OCI-LY3 (cell line): Measurements from ENCODE around the gene LRP1-AS.

ENCODE experiments used
- H2AFZ ChIP-seq: fragments of 200-600, 300-600 bp; shearing (Covaris generic); 2 replicates; pipeline ENCODE4 v1.6.0; 2014; ENCODE audit warnings: antibody characterized with exemption, low read depth, low read length
- H3K27ac ChIP-seq: fragments of 200-600, 300-600 bp; sonication (generic); 2 replicates; pipeline ENCODE4 v1.5.1; 2014; ENCODE audit warnings: mild to moderate bottlenecking, low read length, moderate library complexity, mixed read lengths
- H3K27me3 ChIP-seq: fragments of 200-600, 300-600 bp; sonication (generic); 2 replicates; pipeline ENCODE4 v1.6.1; 2014; ENCODE audit warnings: low read depth, low read length, mixed read lengths
- H3K36me3 ChIP-seq: fragments of 200-600, 300-600 bp; sonication (generic); replicated peaks from 2 replicates; pipeline ENCODE3; 2014; ENCODE audit warnings: low read depth, low read length, mixed read lengths
- H3K4me1 ChIP-seq: fragments of 300-600, 200-600 bp; sonication (generic); 2 replicates; pipeline ENCODE4 v1.6.1; 2014; ENCODE audit warnings: low read length, mixed read lengths
- H3K4me2 ChIP-seq: fragments of 200-600, 300-600 bp; sonication (generic); 2 replicates; pipeline ENCODE4 v1.6.1; 2014; ENCODE audit warnings: low read length, mixed read lengths
- H3K4me3 ChIP-seq: fragments of 300-600, 200-600 bp; sonication (generic); 2 replicates; pipeline ENCODE4 v1.5.1; 2014; ENCODE audit warnings: antibody characterized with exemption, mild to moderate bottlenecking, low read length, moderate library complexity
- H3K79me2 ChIP-seq: fragments of 300-600, 200-600 bp; shearing (Covaris generic); 2 replicates; pipeline ENCODE4 v1.6.1; 2014; ENCODE audit warnings: mild to moderate bottlenecking, low read length, mixed read lengths
- H3K9ac ChIP-seq: fragments of 300-600, 200-600 bp; shearing (Covaris generic); 2 replicates; pipeline ENCODE4 v1.6.0; 2014; ENCODE audit warnings: mild to moderate bottlenecking, low read length, moderate library complexity
- H3K9me3 ChIP-seq: fragments of 200-600, 300-600 bp; shearing (Covaris generic); 2 replicates; pipeline ENCODE4 v1.6.1; 2014; ENCODE audit warnings: low read length, mixed read lengths; ENCODE audit not compliant: insufficient read depth
- H4K20me1 ChIP-seq: fragments of 200-600, 300-600 bp; sonication (generic); 2 replicates; pipeline ENCODE4 v1.6.1; 2016; ENCODE audit warnings: low read length, mixed read lengths; ENCODE audit not compliant: insufficient read depth
- EZH2phosphoT487 ChIP-seq: fragments of 200-600 bp; shearing (Covaris generic); IDR thresholded peaks from 2 replicates; pipeline ENCODE4 v1.6.1; 2018; ENCODE audit warnings: antibody characterized with exemption, mixed run types, low read depth
- TF ChIP-seq, protein P1 (sequence below): fragments of 200-600, 300-600 bp; sonication (generic); IDR thresholded peaks from 2 replicates; pipeline ENCODE4 v1.5.1; 2014; ENCODE audit warnings: antibody characterized with exemption, low read length, low read depth

The LRP1-AS gene

DNA sequence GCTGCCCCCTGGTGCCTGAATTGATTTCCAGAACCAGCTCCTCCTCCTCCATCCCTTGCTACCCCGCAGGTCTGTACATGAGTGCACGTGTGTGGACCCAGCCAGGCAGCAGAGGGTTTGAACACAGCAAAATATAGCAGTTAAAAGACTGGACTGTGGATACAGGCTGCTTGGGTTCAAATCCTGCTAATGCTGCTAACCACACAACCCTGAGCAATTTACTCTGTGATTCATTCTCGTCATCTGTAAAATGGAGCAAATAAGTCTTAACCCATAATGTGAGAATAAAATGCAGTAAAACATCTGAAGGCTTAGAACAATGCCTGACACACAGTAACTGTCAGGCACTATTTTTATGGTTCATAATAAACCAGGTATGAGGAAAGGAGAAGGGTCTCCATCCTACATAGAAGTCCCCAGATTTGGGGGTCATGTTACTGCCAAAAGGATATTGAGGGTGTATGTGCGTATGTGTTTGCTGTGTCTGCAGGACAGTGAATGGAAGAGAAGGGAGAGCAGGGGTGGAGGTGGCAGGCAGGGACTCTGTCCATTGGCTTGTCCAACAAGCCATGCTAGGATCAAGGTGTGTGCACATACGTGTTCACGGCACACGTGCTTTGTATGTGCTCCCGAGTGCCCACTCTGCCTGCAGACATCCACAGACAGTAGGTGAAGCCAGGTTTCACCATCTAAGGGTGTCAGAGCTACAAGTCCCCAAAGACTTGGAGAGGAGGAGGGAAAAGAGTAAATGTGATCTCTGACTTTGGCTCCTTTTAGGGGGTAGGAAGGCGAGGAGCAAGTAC lies 34.7 kb downstream of the LRP1-AS start:
- Histone ChIP-seq H3K79me2 (peaks cover 43% of the 10 kb centered on the region), H3K9ac (peak overlapping the region; percentile 99), H3K4me2 (peak overlapping the region; percentile 96), H3K4me1 (peaks cover 15% of the 10 kb centered on the region), H2AFZ (peak overlapping the region; percentile 9; the same call in 1 of the 2 replicates), H3K9me3 (no peaks in the 10 kb centered on the region), H3K4me3 (peak overlapping the region; percentile 88), H3K36me3 (peaks cover 19% of the 10 kb centered on the region), H4K20me1 (peaks cover 22% of the 10 kb centered on the region), H3K27ac (peak overlapping the region; percentile 96), H3K27me3 (no peaks in the 10 kb centered on the region)
- TF ChIP-seq, protein P1, sequence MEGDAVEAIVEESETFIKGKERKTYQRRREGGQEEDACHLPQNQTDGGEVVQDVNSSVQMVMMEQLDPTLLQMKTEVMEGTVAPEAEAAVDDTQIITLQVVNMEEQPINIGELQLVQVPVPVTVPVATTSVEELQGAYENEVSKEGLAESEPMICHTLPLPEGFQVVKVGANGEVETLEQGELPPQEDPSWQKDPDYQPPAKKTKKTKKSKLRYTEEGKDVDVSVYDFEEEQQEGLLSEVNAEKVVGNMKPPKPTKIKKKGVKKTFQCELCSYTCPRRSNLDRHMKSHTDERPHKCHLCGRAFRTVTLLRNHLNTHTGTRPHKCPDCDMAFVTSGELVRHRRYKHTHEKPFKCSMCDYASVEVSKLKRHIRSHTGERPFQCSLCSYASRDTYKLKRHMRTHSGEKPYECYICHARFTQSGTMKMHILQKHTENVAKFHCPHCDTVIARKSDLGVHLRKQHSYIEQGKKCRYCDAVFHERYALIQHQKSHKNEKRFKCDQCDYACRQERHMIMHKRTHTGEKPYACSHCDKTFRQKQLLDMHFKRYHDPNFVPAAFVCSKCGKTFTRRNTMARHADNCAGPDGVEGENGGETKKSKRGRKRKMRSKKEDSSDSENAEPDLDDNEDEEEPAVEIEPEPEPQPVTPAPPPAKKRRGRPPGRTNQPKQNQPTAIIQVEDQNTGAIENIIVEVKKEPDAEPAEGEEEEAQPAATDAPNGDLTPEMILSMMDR = peak; percentile 93
- TF ChIP-seq EZH2phosphoT487 = no peak

DNA sequence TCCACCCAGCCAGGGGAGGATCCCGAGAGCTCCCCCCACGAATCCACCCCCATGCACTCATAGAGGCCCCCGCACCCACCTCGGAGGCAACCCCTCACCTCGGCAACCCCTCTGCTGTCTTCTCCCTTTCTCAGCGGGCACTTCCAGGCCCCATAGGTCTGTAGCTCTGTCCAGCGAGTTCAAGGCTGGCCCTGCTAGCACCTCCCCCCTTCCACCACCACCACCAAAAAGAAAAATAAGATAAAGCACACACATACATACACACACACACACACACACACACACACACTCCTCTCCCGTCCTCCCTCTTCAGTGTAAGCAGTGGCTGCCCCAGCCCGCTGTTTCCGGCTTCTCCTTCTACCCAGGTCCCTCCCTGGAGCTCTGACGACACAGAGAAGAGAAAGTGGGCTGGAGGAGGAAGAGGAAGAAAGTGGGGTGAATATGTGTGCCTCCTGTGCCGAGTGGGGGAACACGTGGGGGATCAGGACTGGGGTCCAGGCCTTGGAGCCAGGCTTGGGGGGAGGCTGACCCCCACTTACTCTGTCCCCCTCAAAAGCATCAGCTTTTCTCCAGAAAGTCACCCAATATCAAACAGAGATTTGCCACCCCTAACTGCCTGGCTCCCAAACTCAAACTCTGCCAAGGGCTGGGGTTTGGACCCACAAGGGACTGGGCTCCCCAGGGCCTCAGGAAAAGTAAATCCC lies 36.2 kb downstream of the LRP1-AS start, which contains the start of gene STAT6:
Gene STAT6, minus strand, starts transcription at position 332 of the 704 bp plus-strand sequence. CDS start 3,084 bp downstream, outside the sequence.
- Histone ChIP-seq H3K4me1 (peaks cover 15% of the 10 kb centered on the region), H3K4me3 (peak within 1 kb of the TSS; percentile 88), H3K79me2 (peaks cover 58% of the 10 kb centered on the region), H3K27me3 (no peaks in the 10 kb centered on the region), H2AFZ (peak within 1 kb of the TSS; percentile 62; the same call in 1 of the 2 replicates), H3K9me3 (no peaks in the 10 kb centered on the region), H4K20me1 (peaks cover 32% of the 10 kb centered on the region), H3K36me3 (peaks cover 34% of the 10 kb centered on the region), H3K27ac (peak within 1 kb of the TSS; percentile 96), H3K4me2 (peak within 1 kb of the TSS; percentile 96), H3K9ac (peak within 1 kb of the TSS; percentile 99)
- TF ChIP-seq, protein P1 = no peak
- TF ChIP-seq EZH2phosphoT487 = no peak

DNA sequence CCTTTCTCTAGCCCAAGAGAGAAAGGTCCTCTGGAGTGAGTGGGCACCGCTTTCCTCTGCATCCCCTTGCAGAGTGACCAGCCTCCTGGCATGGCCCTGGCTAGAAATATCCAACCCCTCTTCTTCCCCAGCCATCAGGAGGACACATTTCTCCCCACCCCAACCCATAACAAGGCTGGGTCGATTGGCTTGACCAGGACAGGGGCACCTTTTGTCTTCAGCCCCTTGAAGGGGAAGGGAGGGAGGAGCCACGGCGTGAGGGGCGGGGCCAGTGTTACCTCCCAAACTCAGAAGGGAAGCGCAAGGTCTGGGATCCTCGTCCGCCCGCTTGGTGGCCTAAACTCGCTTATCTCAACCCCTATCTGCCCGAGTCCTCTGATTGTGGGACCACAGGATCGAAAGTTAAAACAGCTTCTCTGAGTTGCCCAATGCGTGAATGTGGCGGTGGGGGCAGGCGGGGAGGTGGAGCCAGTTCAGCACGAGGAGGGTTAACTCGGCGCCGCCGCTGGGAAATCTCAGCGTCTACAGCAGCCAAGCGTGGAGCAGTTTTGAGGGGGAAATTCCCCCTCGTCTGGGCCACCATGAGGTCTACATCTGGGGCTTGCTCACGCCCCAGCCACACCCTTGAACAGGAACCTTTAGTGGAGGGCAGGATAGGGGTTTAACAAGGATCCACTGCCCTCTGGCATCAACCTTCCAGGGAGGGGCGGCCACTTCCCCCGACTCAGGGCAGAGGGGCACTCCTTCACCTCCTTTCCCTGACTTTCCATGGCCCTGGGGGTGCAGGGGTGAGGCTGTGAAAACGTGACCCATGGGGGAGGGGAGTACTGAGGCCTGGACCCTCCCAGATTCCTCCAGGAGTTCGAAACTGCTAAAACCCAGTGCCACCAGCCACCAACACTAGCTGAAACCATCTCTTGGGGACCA lies 37.1 kb downstream of the LRP1-AS start:
- peaks cover 33% of the 10 kb centered on the region for H4K20me1 ChIP-seq
- peak overlapping the region; percentile 88 for H3K4me3 ChIP-seq
- H3K9me3 ChIP-seq = no peaks in the 10 kb centered on the region
- peaks cover 59% of the 10 kb centered on the region for H3K79me2 ChIP-seq
- H3K27me3 ChIP-seq = no peaks in the 10 kb centered on the region
- peaks cover 15% of the 10 kb centered on the region for H3K4me1 ChIP-seq
- peak overlapping the region; percentile 96 for H3K4me2 ChIP-seq
- TF ChIP-seq, protein P1 = 0 out of 2 replicates have a peak, but pooled peaks have one; percentile 8
- TF ChIP-seq EZH2phosphoT487 = no peak
- peaks cover 43% of the 10 kb centered on the region for H3K36me3 ChIP-seq
- H2AFZ ChIP-seq = no peak overlapping the region
- H3K9ac ChIP-seq = peak overlapping the region; percentile 99
- peak overlapping the region; percentile 96 for H3K27ac ChIP-seq
